ENCODE data around the gene TTC17. TPM values are rescaled to one million over a fixed set of nuclear protein-coding genes. Genes with fewer than 3 reads are reported as not detected.

TTC17 gene
- total RNA-seq, 2 experiments from 2014 or later = 48.7 to 51.2 TPM

- CTCF ChIA-PET = no interaction called here
- Mint-ChIP-seq H3K27me3 (peaks cover 12% of the 10 kb centered on the region), H3K4me1 (ENCODE audit: low read depth) (peaks cover 3% of the 10 kb centered on the region), H3K36me3 (ENCODE audit: low read depth) (no peaks in the 10 kb centered on the region), H3K9me3 (peaks cover 12% of the 10 kb centered on the region), H3K4me3 (no peak overlapping the region), H3K27ac (no peak overlapping the region)
- intact Hi-C loops (cut with micrococcal nuclease) = no loop called here
- no peak for ATAC-seq
- TF ChIP-seq CTCF (IDR thresholded peaks at IDR 0.05) = no peak
- DNase-seq = no peak
- POLR2A ChIA-PET = no interaction called here
These were observed 164.9 kb downstream of the TTC17 start for GRCh38 chr11:43523632-43524031.

GRCh38 chr11:43532041-43532440 lies 173.3 kb downstream of the TTC17 start:
- POLR2A ChIA-PET = no interaction called here
- CTCF ChIA-PET = no interaction called here
- no peak for ATAC-seq

GRCh38 chr11:43537833-43538615 lies 179.3 kb downstream of the TTC17 start:
- ATAC-seq (no peak), DNase-seq (no peak)
- H3K4me3 Mint-ChIP-seq = no peak overlapping the region
- no peak overlapping the region for H3K27ac Mint-ChIP-seq
- no peaks in the 10 kb centered on the region for H3K36me3 Mint-ChIP-seq (ENCODE audit: low read depth)
- peaks cover 36% of the 10 kb centered on the region for H3K27me3 Mint-ChIP-seq
- intact Hi-C loops (cut with micrococcal nuclease) = no loop called here
- peaks cover 2% of the 10 kb centered on the region for H3K9me3 Mint-ChIP-seq
- TF ChIP-seq CTCF (IDR thresholded peaks at IDR 0.05) = no peak
- CTCF ChIA-PET = no interaction called here
- H3K4me1 Mint-ChIP-seq (ENCODE audit: low read depth) = no peaks in the 10 kb centered on the region
- POLR2A ChIA-PET = no interaction called here

More at GRCh38 chr11:43532041-43532440, 173.3 kb downstream of the TTC17 start:
- Mint-ChIP-seq H3K27ac (no peak overlapping the region), H3K4me3 (no peak overlapping the region), H3K36me3 (ENCODE audit: low read depth) (no peaks in the 10 kb centered on the region), H3K27me3 (peaks cover 15% of the 10 kb centered on the region), H3K9me3 (no peaks in the 10 kb centered on the region), H3K4me1 (ENCODE audit: low read depth) (no peaks in the 10 kb centered on the region)
- TF ChIP-seq CTCF (IDR thresholded peaks at IDR 0.05) = no peak
- intact Hi-C loops (cut with micrococcal nuclease) = no loop called here
- DNase-seq = no peak

GRCh38 chr11:43541993-43542392 lies 183.3 kb downstream of the TTC17 start:
- no peaks in the 10 kb centered on the region for H3K36me3 Mint-ChIP-seq (ENCODE audit: low read depth)
- peaks cover under 1% of the 10 kb centered on the region for H3K4me1 Mint-ChIP-seq (ENCODE audit: low read depth)
- ChIA-PET POLR2A (no interaction called here), CTCF (no interaction called here)
- no peak for TF ChIP-seq CTCF (IDR thresholded peaks at IDR 0.05)
- ATAC-seq (no peak), DNase-seq (no peak)
- H3K9me3 Mint-ChIP-seq = peaks cover 2% of the 10 kb centered on the region
- intact Hi-C loops (cut with micrococcal nuclease) = no loop called here
- peaks cover 54% of the 10 kb centered on the region for H3K27me3 Mint-ChIP-seq
- no peak overlapping the region for H3K27ac Mint-ChIP-seq
- H3K4me3 Mint-ChIP-seq = no peak overlapping the region

Measured in activated CD8-positive, alpha-beta T cell treated with anti-CD3 and anti-CD28 coated beads for 36 hours (primary cell).